Measurements from ENCODE around the gene ACOXL.

DNA sequence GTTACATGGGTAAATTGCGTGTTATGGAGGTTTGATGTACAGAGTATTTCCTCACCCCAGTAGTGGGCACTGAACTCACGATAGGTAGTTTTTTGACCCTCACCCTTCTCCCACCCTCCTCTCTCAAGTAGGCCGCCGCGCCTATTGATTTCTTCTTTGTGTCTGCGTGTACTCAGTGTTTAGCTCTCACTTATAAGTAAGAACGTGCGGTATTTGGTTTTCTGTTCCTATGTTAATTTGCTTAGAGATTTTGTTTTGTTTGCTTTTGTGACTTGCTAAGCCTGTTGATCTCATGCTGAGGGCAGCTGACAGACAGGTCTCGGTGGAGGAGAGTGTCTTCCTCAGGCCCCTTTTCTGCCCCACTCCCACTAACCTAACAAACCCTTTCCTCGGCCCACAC lies 36.2 kb downstream of the ACOXL start:
- TF ChIP-seq, protein P1, sequence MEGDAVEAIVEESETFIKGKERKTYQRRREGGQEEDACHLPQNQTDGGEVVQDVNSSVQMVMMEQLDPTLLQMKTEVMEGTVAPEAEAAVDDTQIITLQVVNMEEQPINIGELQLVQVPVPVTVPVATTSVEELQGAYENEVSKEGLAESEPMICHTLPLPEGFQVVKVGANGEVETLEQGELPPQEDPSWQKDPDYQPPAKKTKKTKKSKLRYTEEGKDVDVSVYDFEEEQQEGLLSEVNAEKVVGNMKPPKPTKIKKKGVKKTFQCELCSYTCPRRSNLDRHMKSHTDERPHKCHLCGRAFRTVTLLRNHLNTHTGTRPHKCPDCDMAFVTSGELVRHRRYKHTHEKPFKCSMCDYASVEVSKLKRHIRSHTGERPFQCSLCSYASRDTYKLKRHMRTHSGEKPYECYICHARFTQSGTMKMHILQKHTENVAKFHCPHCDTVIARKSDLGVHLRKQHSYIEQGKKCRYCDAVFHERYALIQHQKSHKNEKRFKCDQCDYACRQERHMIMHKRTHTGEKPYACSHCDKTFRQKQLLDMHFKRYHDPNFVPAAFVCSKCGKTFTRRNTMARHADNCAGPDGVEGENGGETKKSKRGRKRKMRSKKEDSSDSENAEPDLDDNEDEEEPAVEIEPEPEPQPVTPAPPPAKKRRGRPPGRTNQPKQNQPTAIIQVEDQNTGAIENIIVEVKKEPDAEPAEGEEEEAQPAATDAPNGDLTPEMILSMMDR (conservative IDR thresholded peaks at IDR 0.05 in 1 of 2, IDR thresholded peaks at IDR 0.05 in 1 of 2; ENCODE audit: extremely low read depth in 1 of 2, insufficient read depth in 1 of 2, low read depth in 1 of 2, low read length in 2 of 2) = no peak
- TF ChIP-seq EZH2 (IDR thresholded peaks at IDR 0.05; ENCODE audit: borderline replicate concordance, low read length) = no peak

Measured in mammary epithelial cell (primary cell).